Neuronal stem cell (in vitro differentiated cells): ENCODE measurements around the gene OR2A14.
"Not testable (repeated sequence)": the region's sequence is repeated elsewhere in the genome, so short reads cannot be mapped to it uniquely, and the experiment has no call there.

Experiments
- DNase-seq: peaks from one replicate; pipeline ENCODE4 v3.0.0-alpha.2; 2013; ENCODE audit warnings: low spot score
- H2AFZ ChIP-seq: one replicate; pipeline ENCODE4 v1.6.1; 2013; ENCODE audit warnings: mild to moderate bottlenecking, low read length, inconsistent platforms
- H2AK5ac ChIP-seq: 2 replicates; pipeline ENCODE4 v1.6.1; 2013; ENCODE audit warnings: low read depth, mild to moderate bottlenecking, inconsistent platforms, low read length, moderate library complexity, mixed read lengths
- H2BK120ac ChIP-seq: 2 replicates; pipeline ENCODE4 v1.6.1; 2013; ENCODE audit warnings: low read depth, mild to moderate bottlenecking, inconsistent platforms, low read length, moderate library complexity, mixed read lengths
- H2BK12ac ChIP-seq: one replicate; pipeline ENCODE4 v1.6.1; 2013; ENCODE audit warnings: low read length, inconsistent platforms
- H2BK15ac ChIP-seq: 2 replicates; pipeline ENCODE4 v1.6.1; 2013; ENCODE audit warnings: mild to moderate bottlenecking, low read length, inconsistent platforms, mixed read lengths
- H2BK5ac ChIP-seq: one replicate; pipeline ENCODE4 v1.6.1; 2013; ENCODE audit warnings: inconsistent platforms, mild to moderate bottlenecking, low read length, moderate library complexity
- H3K14ac ChIP-seq: one replicate; pipeline ENCODE4 v1.6.1; 2013; ENCODE audit warnings: low read length, inconsistent platforms
- H3K18ac ChIP-seq: 2 replicates; pipeline ENCODE4 v1.6.1; 2013; ENCODE audit warnings: low read length, inconsistent platforms
- H3K23ac ChIP-seq: 2 replicates; pipeline ENCODE4 v1.6.1; 2013; ENCODE audit warnings: low read depth, mild to moderate bottlenecking, mixed read lengths, low read length, inconsistent platforms; ENCODE audit not compliant: poor library complexity
- H3K27ac ChIP-seq: replicated peaks from 3 replicates; pipeline ENCODE4 v1.5.1; 2013; ENCODE audit warnings: low read length, inconsistent platforms
- H3K27me3 ChIP-seq, 3 experiments: 2 replicates each; pipeline ENCODE4 v1.6.1; 2013; ENCODE audit warnings: low read length in 3 of 3, mild to moderate bottlenecking in 2 of 3, inconsistent platforms in 1 of 3, low read depth in 1 of 3, mixed read lengths in 1 of 3, moderate library complexity in 1 of 3; ENCODE audit not compliant: control insufficient read depth in 3 of 3, insufficient read depth in 3 of 3
- H3K36me3 ChIP-seq, 2 donors: replicated peaks in 1 of 2; 2 replicates each; pipeline ENCODE4 v1.6.1; 2013; ENCODE audit warnings: low read length in 2 of 2; ENCODE audit not compliant: control insufficient read depth in 2 of 2, insufficient read depth in 2 of 2
- H3K4ac ChIP-seq: 2 replicates; pipeline ENCODE4 v1.6.1; 2013; ENCODE audit warnings: inconsistent platforms, mild to moderate bottlenecking, low read length, moderate library complexity
- H3K4me1 ChIP-seq, 2 donors: 1 replicate in 1 of 2; 2 replicates in 1 of 2; pipeline ENCODE4 v1.6.1; 2013; ENCODE audit warnings: low read length in 2 of 2, low read depth in 1 of 2; ENCODE audit not compliant: control insufficient read depth in 2 of 2, insufficient read depth in 1 of 2
- H3K4me2 ChIP-seq: one replicate; pipeline ENCODE4 v1.6.1; 2013; ENCODE audit warnings: mild to moderate bottlenecking, low read length, inconsistent platforms; ENCODE audit not compliant: insufficient read depth, poor library complexity, severe bottlenecking
- H3K4me3 ChIP-seq, 2 donors: 2 replicates each; pipeline ENCODE4 v1.5.1; 2013; ENCODE audit warnings: low read length in 2 of 2, mild to moderate bottlenecking in 2 of 2, inconsistent platforms in 1 of 2, moderate library complexity in 1 of 2
- H3K79me1 ChIP-seq: one replicate; pipeline ENCODE4 v1.6.1; 2013; ENCODE audit warnings: low read depth, mild to moderate bottlenecking, inconsistent platforms, low read length, moderate library complexity
- H3K9ac ChIP-seq: one replicate; pipeline ENCODE4 v1.6.1; 2013; ENCODE audit warnings: mild to moderate bottlenecking, low read depth, low read length, inconsistent platforms; ENCODE audit not compliant: poor library complexity
- H3K9me3 ChIP-seq, 2 donors: replicated peaks in 1 of 2; 2 replicates each; pipeline versions ENCODE3 to v1.6.1; 2013; ENCODE audit warnings: low read length in 2 of 2, mild to moderate bottlenecking in 2 of 2, inconsistent platforms in 1 of 2, low read depth in 1 of 2, mixed read lengths in 1 of 2, moderate library complexity in 1 of 2; ENCODE audit not compliant: control insufficient read depth in 2 of 2, insufficient read depth in 1 of 2
- H4K8ac ChIP-seq: one replicate; pipeline ENCODE4 v1.6.1; 2013; ENCODE audit warnings: low read depth, mild to moderate bottlenecking, inconsistent platforms, low read length, moderate library complexity
- H4K91ac ChIP-seq: one replicate; pipeline ENCODE4 v1.6.1; 2013; ENCODE audit warnings: low read length, low read depth, mild to moderate bottlenecking, inconsistent platforms; ENCODE audit not compliant: poor library complexity
- WGBS, 2 donors: extraction: QIAGEN DNeasy Blood & Tissue Kit; methylation state at CpG; one replicate each; pipeline ENCODE4 v1.1.7; 2013; ENCODE audit warnings: missing lambda C conversion rate in 2 of 2, mixed read lengths in 1 of 2; ENCODE audit not compliant: insufficient read length in 2 of 2, insufficient replicate concordance in 1 of 2; ENCODE audit errors: extremely low coverage in 2 of 2; 5-methylcytosine and 5-hydroxymethylcytosine counted together

OR2A14 gene

GRCh38 chr7:144113651-144114050 is 9.3 kb upstream of the OR2A14 start:
- Histone ChIP-seq H3K4me2 (no peak overlapping the region), H2BK120ac (no peak overlapping the region), H2BK12ac (no peak overlapping the region), H3K4me3 (no peak overlapping the region), H3K23ac (no peak overlapping the region), H2BK5ac (no peak overlapping the region), H3K18ac (no peak overlapping the region), H3K9ac (no peak overlapping the region), H3K79me1 (no peaks in the 10 kb centered on the region), H3K4me1 (no peaks in the 10 kb centered on the region), H3K4ac (no peak overlapping the region), H2AFZ (no peak overlapping the region), H4K8ac (no peak overlapping the region), H2BK15ac (no peak overlapping the region), H4K91ac (no peak overlapping the region), H3K14ac (no peak overlapping the region), H3K27me3 (no peaks in the 10 kb centered on the region), H3K27ac (no peak overlapping the region), H3K36me3 (no peaks in the 10 kb centered on the region), H2AK5ac (no peak overlapping the region), H3K9me3 (no peaks in the 10 kb centered on the region)
- no CpG with 5 or more reads among the region's 1 CpG for WGBS, 2 donors
- DNase-seq = no peak

DNA sequence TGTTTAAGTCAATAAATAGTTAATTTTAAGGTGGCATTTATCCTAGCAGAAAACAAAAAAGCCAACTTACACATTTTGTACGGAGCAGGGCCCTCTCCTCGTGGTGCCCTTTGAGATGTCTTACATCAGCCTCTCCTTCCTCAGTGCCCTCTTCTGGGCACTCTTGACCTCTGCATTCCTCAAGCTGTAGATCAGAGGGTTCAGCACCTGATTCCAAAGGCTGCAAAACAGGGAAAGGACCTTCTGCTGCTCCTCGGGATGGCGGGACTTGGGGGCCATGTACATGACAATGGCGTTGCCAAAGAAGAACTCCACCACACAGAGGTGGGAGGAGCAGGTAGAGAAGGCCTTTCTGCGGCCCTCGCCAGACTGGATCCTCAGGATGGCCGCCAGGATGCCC is 4.6 kb upstream of the OR2A14 start:
- no peak overlapping the region for H3K23ac ChIP-seq
- WGBS, 2 donors = no CpG with 5 or more reads among the region's 8 CpGs

GRCh38 chr7:144127714-144128334 is 4.8 kb downstream of the OR2A14 start:
- H2BK15ac ChIP-seq = no peak overlapping the region
- no peaks in the 10 kb centered on the region for H3K27me3 ChIP-seq
- H3K14ac ChIP-seq = no peak overlapping the region
- no peak overlapping the region for H2BK12ac ChIP-seq
- H4K91ac ChIP-seq = no peak overlapping the region
- H3K4me2 ChIP-seq = no peak overlapping the region
- H2BK5ac ChIP-seq = no peak overlapping the region
- H3K4ac ChIP-seq = no peak overlapping the region
- no CpG with 5 or more reads among the region's 6 CpGs for WGBS, 2 donors
- no peak overlapping the region for H4K8ac ChIP-seq
- H3K9ac ChIP-seq = no peak overlapping the region
- H3K23ac ChIP-seq = no peak overlapping the region
- no peaks in the 10 kb centered on the region for H3K79me1 ChIP-seq
- no peak overlapping the region for H3K4me3 ChIP-seq
- no peaks in the 10 kb centered on the region for H3K36me3 ChIP-seq
- no peaks in the 10 kb centered on the region for H3K4me1 ChIP-seq
- no peak overlapping the region for H3K27ac ChIP-seq
- H3K9me3 ChIP-seq = no peaks in the 10 kb centered on the region
- H2AK5ac ChIP-seq = no peak overlapping the region
- peak; percentile 75 for DNase-seq
- H3K18ac ChIP-seq = no peak overlapping the region
- H2AFZ ChIP-seq = no peak overlapping the region
- H2BK120ac ChIP-seq = no peak overlapping the region

More for the DNA sequence above, 4.6 kb upstream of the OR2A14 start:
- H3K4me2 ChIP-seq = no peak overlapping the region
- H3K18ac ChIP-seq = peak overlapping the region; percentile 17
- H4K91ac ChIP-seq = no peak overlapping the region
- no peak overlapping the region for H2BK12ac ChIP-seq
- no peak overlapping the region for H2BK5ac ChIP-seq
- H3K9me3 ChIP-seq = no peaks in the 10 kb centered on the region
- H3K36me3 ChIP-seq = no peaks in the 10 kb centered on the region
- no peak overlapping the region for H2AFZ ChIP-seq
- no peak overlapping the region for H3K9ac ChIP-seq
- no peak overlapping the region for H2AK5ac ChIP-seq
- no peak overlapping the region for H4K8ac ChIP-seq
- H3K4ac ChIP-seq = no peak overlapping the region
- peak overlapping the region; percentile 71 for H3K14ac ChIP-seq
- H3K27me3 ChIP-seq = no peaks in the 10 kb centered on the region
- no peak for DNase-seq
- H2BK120ac ChIP-seq = no peak overlapping the region
- no peaks in the 10 kb centered on the region for H3K79me1 ChIP-seq
- no peaks in the 10 kb centered on the region for H3K4me1 ChIP-seq
- no peak overlapping the region for H3K4me3 ChIP-seq
- no peak overlapping the region for H2BK15ac ChIP-seq
- no peak overlapping the region for H3K27ac ChIP-seq

- H3K79me1 ChIP-seq, H3K4me2 ChIP-seq, H2BK120ac ChIP-seq, H3K18ac ChIP-seq, H3K4me1 ChIP-seq, H2BK5ac ChIP-seq, H2AFZ ChIP-seq, H3K27me3 ChIP-seq, H3K27ac ChIP-seq, H3K4ac ChIP-seq, H2AK5ac ChIP-seq, DNase-seq, H3K23ac ChIP-seq, H3K9ac ChIP-seq, H2BK12ac ChIP-seq, H3K9me3 ChIP-seq, H2BK15ac ChIP-seq, H4K8ac ChIP-seq, H3K36me3 ChIP-seq, H3K4me3 ChIP-seq, H4K91ac ChIP-seq: not testable (repeated sequence)
- WGBS, 2 donors = no CpG with 5 or more reads among the region's 9 CpGs
- H3K14ac ChIP-seq = peak overlapping the region; percentile 10
These were observed 6.6 kb downstream of the OR2A14 start for GRCh38 chr7:144129601-144130000.
